Calu3 (cell line): ENCODE measurements around the gene KLRD1. TPM values are rescaled to one million over a fixed set of nuclear protein-coding genes. Genes with fewer than 3 reads are reported as not detected.

Experiments used
- BruUV-seq: library from RNA; stranded (reverse); fragments of 400-500 nt; replicated peaks from 2 replicates; lab custom pipeline; 2021; lab: Mats Ljungman, UMichigan
- CTCF ChIA-PET: fragments of 300-600 bp; sonication (Branson Sonifier 250); formaldehyde crosslinking; loops from one replicate; lab custom pipeline; 2022; ENCODE audit warnings: antibody characterized with exemption; lab: Charles Lee
- DNase-seq: peaks from one replicate; pipeline ENCODE4 v3.0.0; 2022
- H3K27ac Mint-ChIP-seq: one replicate; pipeline ENCODE4 v1.8.0; 2022; ENCODE audit warnings: mixed read lengths; ENCODE audit not compliant: unreplicated experiment
- H3K27me3 Mint-ChIP-seq: one replicate; pipeline ENCODE4 v1.8.0; 2022; ENCODE audit warnings: mixed read lengths; ENCODE audit not compliant: unreplicated experiment
- H3K36me3 Mint-ChIP-seq: one replicate; pipeline ENCODE4 v1.8.0; 2022; ENCODE audit warnings: mild to moderate bottlenecking, moderate library complexity, mixed read lengths; ENCODE audit not compliant: insufficient read depth, unreplicated experiment
- H3K4me1 Mint-ChIP-seq: one replicate; pipeline ENCODE4 v1.8.0; 2022; ENCODE audit warnings: mild to moderate bottlenecking, low read depth, mixed read lengths; ENCODE audit not compliant: unreplicated experiment
- H3K4me3 Mint-ChIP-seq: one replicate; pipeline ENCODE4 v1.8.0; 2022; ENCODE audit warnings: mild to moderate bottlenecking, low read depth, moderate library complexity, mixed read lengths; ENCODE audit not compliant: unreplicated experiment
- H3K9me3 Mint-ChIP-seq: one replicate; pipeline ENCODE4 v1.8.0; 2022; ENCODE audit warnings: low read depth, mixed read lengths; ENCODE audit not compliant: unreplicated experiment
- intact Hi-C: fragments of 100-400 bp; cut with micrococcal nuclease; formaldehyde crosslinking; loops from one replicate; pipeline ENCODE4 v1.10.0; 2022; ENCODE audit not compliant: unreplicated experiment
- total RNA-seq: library from RNA; stranded (reverse); gene quantifications from 2 replicates; pipeline ENCODE4 v1.2.3, GENCODE V29; 2022
- TF ChIP-seq, protein P1 (sequence below): fragments of 200-600 bp; IDR thresholded peaks from one replicate; pipeline ENCODE4 v1.8.0; 2022; ENCODE audit warnings: antibody characterized with exemption; ENCODE audit not compliant: unreplicated experiment

KLRD1 gene
- total RNA-seq, 1 experiment from 2014 or later: 0.14 TPM

DNA sequence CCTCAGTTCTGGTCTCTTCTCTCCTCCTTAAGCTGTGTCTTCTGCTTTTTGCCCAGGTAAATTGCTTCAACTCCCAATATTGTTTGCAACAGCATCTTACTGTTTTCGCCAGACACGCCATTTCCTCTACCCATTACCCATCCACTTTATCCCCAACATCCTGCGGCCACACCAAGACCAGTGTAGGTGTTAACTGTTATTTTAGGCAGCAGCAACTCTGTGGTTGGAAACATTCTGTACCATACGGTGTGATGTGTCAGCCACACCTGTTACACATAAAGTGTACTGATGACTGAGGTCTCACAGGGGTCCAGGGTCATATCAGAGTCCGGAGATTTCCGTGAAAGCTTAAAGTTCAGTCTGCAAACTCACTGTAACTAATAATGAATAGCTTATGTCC is 21.8 kb upstream of the KLRD1 start:
- no peaks in the 10 kb centered on the region for H3K36me3 Mint-ChIP-seq
- TF ChIP-seq, protein P1, sequence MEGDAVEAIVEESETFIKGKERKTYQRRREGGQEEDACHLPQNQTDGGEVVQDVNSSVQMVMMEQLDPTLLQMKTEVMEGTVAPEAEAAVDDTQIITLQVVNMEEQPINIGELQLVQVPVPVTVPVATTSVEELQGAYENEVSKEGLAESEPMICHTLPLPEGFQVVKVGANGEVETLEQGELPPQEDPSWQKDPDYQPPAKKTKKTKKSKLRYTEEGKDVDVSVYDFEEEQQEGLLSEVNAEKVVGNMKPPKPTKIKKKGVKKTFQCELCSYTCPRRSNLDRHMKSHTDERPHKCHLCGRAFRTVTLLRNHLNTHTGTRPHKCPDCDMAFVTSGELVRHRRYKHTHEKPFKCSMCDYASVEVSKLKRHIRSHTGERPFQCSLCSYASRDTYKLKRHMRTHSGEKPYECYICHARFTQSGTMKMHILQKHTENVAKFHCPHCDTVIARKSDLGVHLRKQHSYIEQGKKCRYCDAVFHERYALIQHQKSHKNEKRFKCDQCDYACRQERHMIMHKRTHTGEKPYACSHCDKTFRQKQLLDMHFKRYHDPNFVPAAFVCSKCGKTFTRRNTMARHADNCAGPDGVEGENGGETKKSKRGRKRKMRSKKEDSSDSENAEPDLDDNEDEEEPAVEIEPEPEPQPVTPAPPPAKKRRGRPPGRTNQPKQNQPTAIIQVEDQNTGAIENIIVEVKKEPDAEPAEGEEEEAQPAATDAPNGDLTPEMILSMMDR: no peak
- no TSS peak for BruUV-seq
- H3K27ac Mint-ChIP-seq: no peak overlapping the region
- CTCF ChIA-PET: no interaction called here
- H3K27me3 Mint-ChIP-seq: no peaks in the 10 kb centered on the region
- intact Hi-C loops: no loop called here
- H3K4me1 Mint-ChIP-seq: no peaks in the 10 kb centered on the region
- H3K9me3 Mint-ChIP-seq: peaks cover 1% of the 10 kb centered on the region
- H3K4me3 Mint-ChIP-seq: no peak overlapping the region
- DNase-seq: no peak

DNA sequence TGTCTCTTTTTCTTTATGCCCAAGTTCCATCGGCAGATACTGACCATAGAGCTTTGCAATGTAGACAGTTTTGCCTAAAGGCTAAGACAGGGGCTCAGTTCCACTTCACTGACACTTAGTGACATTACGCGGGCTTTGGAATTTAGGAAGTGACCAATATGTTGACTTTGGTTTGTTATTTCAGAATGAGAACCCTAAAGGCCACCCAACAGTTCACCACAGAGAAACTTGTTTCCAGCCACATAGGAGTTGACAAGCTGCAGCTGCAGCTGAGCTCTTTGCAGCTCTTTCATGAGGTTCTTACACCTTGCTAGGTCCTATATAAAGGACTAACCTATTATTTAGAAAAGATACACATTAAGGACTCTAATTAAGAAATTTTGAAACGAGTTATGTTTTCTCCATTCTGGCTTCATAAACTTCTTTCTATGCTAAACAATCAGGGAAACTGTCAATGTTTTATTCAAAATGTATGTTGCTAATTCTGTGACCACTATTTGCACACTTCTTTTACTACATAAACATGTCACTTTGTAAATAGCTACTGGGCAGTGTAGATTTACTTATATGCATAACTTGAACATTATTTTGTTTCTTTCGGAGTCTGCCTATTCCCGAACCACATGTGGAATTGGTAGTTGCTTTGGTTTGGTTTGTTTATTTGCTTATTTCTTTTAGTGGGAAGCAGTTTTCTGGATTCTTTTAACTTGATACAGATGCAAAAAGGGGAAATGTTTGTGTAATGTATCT is 18.5 kb upstream of the KLRD1 start:
- no peaks in the 10 kb centered on the region for H3K4me1 Mint-ChIP-seq
- H3K27ac Mint-ChIP-seq: no peak overlapping the region
- TF ChIP-seq, protein P1: no peak
- H3K9me3 Mint-ChIP-seq: no peaks in the 10 kb centered on the region
- intact Hi-C loops: no loop called here
- DNase-seq: no peak
- no peaks in the 10 kb centered on the region for H3K27me3 Mint-ChIP-seq
- H3K36me3 Mint-ChIP-seq: no peaks in the 10 kb centered on the region
- H3K4me3 Mint-ChIP-seq: no peak overlapping the region
- no TSS peak for BruUV-seq
- CTCF ChIA-PET: no interaction called here

DNA sequence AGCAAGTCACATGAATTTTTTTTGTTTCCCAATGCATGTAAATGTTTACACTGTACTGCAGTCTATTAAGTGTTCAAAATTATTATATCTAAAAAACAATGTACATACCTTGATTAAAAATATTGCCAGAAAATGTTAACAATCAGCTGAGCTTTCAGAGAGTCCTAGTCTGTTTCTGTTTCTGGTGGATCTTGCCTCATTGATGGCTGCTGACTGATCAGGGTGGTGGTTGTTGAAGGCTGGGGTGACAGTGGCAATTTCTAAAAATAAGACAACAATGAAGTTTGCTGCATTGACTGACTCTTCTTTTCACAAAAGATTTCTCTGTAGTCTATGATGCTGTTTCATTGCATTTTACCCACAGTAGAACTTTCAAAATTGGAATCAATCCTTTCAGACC is 16.6 kb upstream of the KLRD1 start:
- Mint-ChIP-seq H3K36me3 (no peaks in the 10 kb centered on the region), H3K27me3 (no peaks in the 10 kb centered on the region), H3K27ac (no peak overlapping the region), H3K4me1 (no peaks in the 10 kb centered on the region), H3K9me3 (no peaks in the 10 kb centered on the region), H3K4me3 (no peak overlapping the region)
- TF ChIP-seq, protein P1: no peak
- CTCF ChIA-PET: no interaction called here
- intact Hi-C loops: no loop called here
- DNase-seq: no peak
- no TSS peak for BruUV-seq

DNA sequence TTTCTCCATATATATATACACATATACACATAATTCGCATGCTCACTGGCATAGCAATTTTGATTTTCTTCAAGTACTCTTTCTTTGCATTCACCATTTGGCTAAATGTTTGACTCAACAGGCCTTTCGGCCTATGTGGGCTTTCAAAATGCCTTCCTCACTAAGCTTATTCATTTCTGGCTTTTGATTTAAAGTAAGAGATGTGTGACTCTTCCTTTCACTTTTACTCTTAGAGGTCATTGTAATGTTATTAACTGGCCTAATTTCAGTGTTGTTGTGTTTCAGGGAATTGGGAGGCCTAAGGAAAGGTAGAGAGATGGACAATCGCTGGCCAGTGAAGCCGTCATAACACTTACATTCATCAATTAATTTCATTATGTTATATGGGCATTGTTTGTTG is 14.5 kb upstream of the KLRD1 start:
- intact Hi-C loops: no loop called here
- no peak overlapping the region for H3K27ac Mint-ChIP-seq
- H3K27me3 Mint-ChIP-seq: no peaks in the 10 kb centered on the region
- DNase-seq: no peak
- no peaks in the 10 kb centered on the region for H3K36me3 Mint-ChIP-seq
- BruUV-seq: no TSS peak
- H3K9me3 Mint-ChIP-seq: no peaks in the 10 kb centered on the region
- TF ChIP-seq, protein P1: no peak
- no peak overlapping the region for H3K4me3 Mint-ChIP-seq
- no peaks in the 10 kb centered on the region for H3K4me1 Mint-ChIP-seq
- CTCF ChIA-PET: no interaction called here
